ENCODE results near the gene TP53TG3C. TPM values are rescaled to one million over a fixed set of nuclear protein-coding genes. Genes with fewer than 3 reads are reported as not detected.
"Not testable (repeated sequence)": the region's sequence is repeated elsewhere in the genome, so short reads cannot be mapped to it uniquely, and the experiment has no call there.

TP53TG3C gene
- not detected in 2 replicates for total RNA-seq
- long read RNA-seq, result 0 reads

- H3K9me3 Mint-ChIP-seq (ENCODE audit: low read depth); DNase-seq (ENCODE audit: low spot score, unreplicated experiment); H3K27me3 Mint-ChIP-seq; H3K4me3 Mint-ChIP-seq (ENCODE audit: low read depth); H3K4me1 Mint-ChIP-seq (ENCODE audit: low read depth); H3K36me3 Mint-ChIP-seq (ENCODE audit: insufficient read depth); H3K27ac Mint-ChIP-seq: not testable (repeated sequence)
These were observed at the start of gene TP53TG3C for GRCh38 chr16:33193926-33194325. TP53TG3C (plus strand) TSS chr16:33194226; CDS start chr16:33194294, 68 bp downstream.

Other genes with a start within 250 kb of the TP53TG3C start
- not detected in 2 replicates for gene TP53TG3E, start 110.1 kb downstream of the TP53TG3C start, total RNA-seq
- not detected in 2 replicates for gene TP53TG3B, start 166.6 kb downstream of the TP53TG3C start, total RNA-seq

Measured in progenitor cell of endocrine pancreas (in vitro differentiated cells).